BLaER1 (cell line): Measurements from ENCODE around the gene SHROOM2.

Experiments used
- H3K27ac ChIP-seq: shearing (Covaris generic); formaldehyde crosslinking; 2 replicates; pipeline ENCODE4 v1.8.1; 2022
- H3K27me3 ChIP-seq: shearing (Covaris generic); formaldehyde crosslinking; 2 replicates; pipeline ENCODE4 v1.8.1; 2022
- H3K36me3 ChIP-seq: shearing (Covaris generic); formaldehyde crosslinking; 2 replicates; pipeline ENCODE4 v1.8.1; 2022
- H3K4me1 ChIP-seq: shearing (Covaris generic); formaldehyde crosslinking; 2 replicates; pipeline ENCODE4 v1.8.1; 2022
- H3K4me2 ChIP-seq: shearing (Covaris generic); formaldehyde crosslinking; 2 replicates; pipeline ENCODE4 v1.8.1; 2022
- H3K4me3 ChIP-seq: shearing (Covaris generic); formaldehyde crosslinking; 2 replicates; pipeline ENCODE4 v1.8.1; 2022
- H3K9ac ChIP-seq: shearing (Covaris generic); formaldehyde crosslinking; 2 replicates; pipeline ENCODE4 v1.8.1; 2022
- H3K9me3 ChIP-seq: shearing (Covaris generic); formaldehyde crosslinking; 2 replicates; pipeline ENCODE4 v1.8.1; 2022
- H4K20me1 ChIP-seq: shearing (Covaris generic); formaldehyde crosslinking; 2 replicates; pipeline ENCODE4 v1.8.1; 2022
- Cebpa-rat ChIP-seq: shearing (Covaris generic); IDR thresholded peaks from 2 replicates; pipeline ENCODE4 v1.8.1; 2022

Gene SHROOM2

DNA sequence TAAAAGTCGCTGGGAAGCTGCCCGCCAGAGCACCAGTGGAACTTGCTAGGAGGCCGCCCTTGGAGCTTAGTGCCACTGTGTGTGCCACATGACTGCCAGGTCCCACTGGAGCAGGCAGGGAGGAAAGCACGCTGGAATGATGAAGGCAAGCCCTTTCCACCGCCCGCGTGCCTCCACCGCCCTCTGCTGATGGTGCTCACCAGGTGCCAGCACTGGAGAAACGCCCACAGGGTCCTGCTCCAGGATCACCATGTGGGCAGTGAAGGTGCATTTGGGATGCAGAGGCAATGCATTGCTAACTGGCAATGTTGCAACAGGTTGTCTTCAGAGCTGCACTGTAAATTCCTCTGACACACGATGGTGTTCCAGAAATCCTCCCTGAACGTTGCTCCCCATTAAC is 76.3 kb downstream of the SHROOM2 start:
- Histone ChIP-seq H3K36me3 (no peaks in the 10 kb centered on the region), H3K9me3 (no peaks in the 10 kb centered on the region), H3K27ac (no peak overlapping the region), H4K20me1 (no peaks in the 10 kb centered on the region), H3K4me1 (0 out of 2 replicates have a peak, but pooled peaks cover 5% of the 10 kb centered on the region), H3K4me3 (no peak overlapping the region), H3K4me2 (no peak overlapping the region), H3K9ac (no peak overlapping the region), H3K27me3 (no peaks in the 10 kb centered on the region)
- no peak for TF ChIP-seq Cebpa-rat

DNA sequence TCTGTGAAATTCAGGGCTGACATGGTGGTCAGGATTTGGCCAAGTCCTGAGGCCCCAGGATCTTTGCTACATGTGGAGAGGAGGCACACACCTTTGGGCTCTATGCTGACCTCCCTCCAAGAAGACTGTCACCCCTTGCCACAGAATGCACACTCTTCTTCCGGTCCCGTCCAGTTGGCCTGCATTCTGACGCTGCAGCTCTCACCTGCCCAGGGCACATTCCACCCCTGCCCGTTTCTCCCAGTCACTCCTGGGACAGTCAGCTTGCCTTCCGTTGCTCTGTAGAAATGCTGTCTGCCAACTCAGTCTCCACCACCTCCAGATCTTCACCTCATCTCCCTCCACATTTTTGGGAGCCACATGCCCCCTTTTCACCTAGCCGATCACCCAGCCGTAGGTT is 76.7 kb downstream of the SHROOM2 start:
- Histone ChIP-seq H3K9ac (no peak overlapping the region), H3K4me2 (no peak overlapping the region), H3K4me1 (0 out of 2 replicates have a peak, but pooled peaks cover 5% of the 10 kb centered on the region), H3K36me3 (no peaks in the 10 kb centered on the region), H4K20me1 (no peaks in the 10 kb centered on the region), H3K9me3 (no peaks in the 10 kb centered on the region), H3K27me3 (no peaks in the 10 kb centered on the region), H3K27ac (no peak overlapping the region), H3K4me3 (no peak overlapping the region)
- TF ChIP-seq Cebpa-rat = no peak

DNA sequence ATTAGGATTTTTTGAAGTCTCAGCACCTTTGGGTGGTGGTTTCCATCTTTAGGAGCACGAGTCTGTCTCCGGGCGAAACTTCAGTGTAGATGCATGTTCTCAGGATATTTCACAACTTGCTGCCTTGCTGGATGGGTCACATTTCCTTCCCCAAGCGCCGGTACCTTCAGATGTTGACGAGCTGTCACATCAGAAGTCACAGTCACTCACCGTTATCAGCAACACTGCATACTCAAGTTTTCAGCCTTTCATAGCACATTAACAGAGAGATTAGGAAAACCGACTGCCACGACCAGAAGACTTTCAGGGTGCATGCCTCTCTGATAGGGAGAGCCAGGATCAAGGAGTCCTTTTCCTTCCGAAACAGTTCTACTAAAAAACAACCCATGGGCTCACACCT is 77.8 kb downstream of the SHROOM2 start:
- TF ChIP-seq Cebpa-rat = no peak
- Histone ChIP-seq H3K9me3 (no peaks in the 10 kb centered on the region), H3K4me1 (0 out of 2 replicates have a peak, but pooled peaks cover 5% of the 10 kb centered on the region), H3K27me3 (no peaks in the 10 kb centered on the region), H3K4me3 (no peak overlapping the region), H3K27ac (no peak overlapping the region), H3K36me3 (no peaks in the 10 kb centered on the region), H3K9ac (no peak overlapping the region), H3K4me2 (no peak overlapping the region), H4K20me1 (no peaks in the 10 kb centered on the region)

DNA sequence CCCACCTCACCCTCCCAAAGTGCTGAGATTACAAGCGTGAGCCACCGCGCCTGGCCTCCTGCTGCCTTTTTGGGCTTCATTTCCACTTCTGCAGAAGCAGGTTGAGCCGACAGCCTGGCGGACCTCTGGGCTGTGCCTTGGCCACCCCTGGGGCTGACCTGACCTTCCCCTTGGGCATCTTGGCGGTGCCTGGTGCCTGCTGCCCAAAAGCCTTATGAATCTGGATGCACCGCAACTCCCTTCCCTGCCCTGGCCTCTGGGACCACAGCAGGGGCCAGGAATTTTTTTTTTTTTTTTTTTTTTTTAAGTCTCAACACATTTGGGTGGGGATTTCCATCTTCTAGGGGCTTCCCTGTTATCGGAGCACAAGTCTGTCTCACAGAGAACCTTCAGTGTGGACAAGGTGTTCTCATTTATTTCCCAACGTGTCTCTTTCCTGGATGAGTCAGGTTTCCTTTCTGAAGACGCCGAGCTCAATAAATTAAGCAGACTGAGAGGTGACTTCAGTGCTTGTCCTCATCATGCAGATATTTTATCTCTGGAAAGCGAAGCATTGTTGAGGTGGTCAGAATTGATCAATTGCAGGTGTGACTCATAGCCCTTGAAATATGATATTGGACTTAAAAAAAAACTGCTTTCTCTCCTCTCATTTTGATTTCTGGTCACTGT is 79.7 kb downstream of the SHROOM2 start:
- no peak overlapping the region for H3K4me2 ChIP-seq
- H3K4me1 ChIP-seq = 0 out of 2 replicates have a peak, but pooled peaks cover 5% of the 10 kb centered on the region
- H3K36me3 ChIP-seq = no peaks in the 10 kb centered on the region
- no peak for TF ChIP-seq Cebpa-rat
- H3K9ac ChIP-seq = no peak overlapping the region
- no peak overlapping the region for H3K4me3 ChIP-seq
- H3K9me3 ChIP-seq = no peaks in the 10 kb centered on the region
- no peaks in the 10 kb centered on the region for H3K27me3 ChIP-seq
- H3K27ac ChIP-seq = no peak overlapping the region
- no peaks in the 10 kb centered on the region for H4K20me1 ChIP-seq

DNA sequence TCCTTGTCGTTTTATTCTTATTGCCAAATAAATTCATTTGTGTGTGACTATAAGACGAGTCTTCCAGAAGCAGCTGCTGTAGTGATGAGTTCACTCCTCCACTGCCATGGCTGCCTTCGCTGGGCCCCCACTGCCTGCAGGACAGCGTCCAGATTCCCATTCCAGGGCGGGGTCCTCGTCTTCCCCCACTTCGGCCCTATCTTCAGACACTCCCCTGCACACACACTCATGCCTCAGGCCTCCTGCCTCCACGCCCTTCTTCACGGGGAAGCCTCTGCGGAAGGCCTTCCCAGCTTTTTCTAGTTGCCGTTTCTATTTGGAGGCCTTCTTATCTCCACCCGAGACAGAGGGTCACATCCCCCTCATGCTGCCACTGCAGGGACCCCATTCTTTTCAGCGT is 80.4 kb downstream of the SHROOM2 start:
- H3K36me3 ChIP-seq = no peaks in the 10 kb centered on the region
- no peaks in the 10 kb centered on the region for H4K20me1 ChIP-seq
- H3K4me3 ChIP-seq = no peak overlapping the region
- 0 out of 2 replicates have a peak, but pooled peaks cover 5% of the 10 kb centered on the region for H3K4me1 ChIP-seq
- no peak overlapping the region for H3K27ac ChIP-seq
- TF ChIP-seq Cebpa-rat = no peak
- no peak overlapping the region for H3K9ac ChIP-seq
- no peaks in the 10 kb centered on the region for H3K27me3 ChIP-seq
- no peak overlapping the region for H3K4me2 ChIP-seq
- no peaks in the 10 kb centered on the region for H3K9me3 ChIP-seq

DNA sequence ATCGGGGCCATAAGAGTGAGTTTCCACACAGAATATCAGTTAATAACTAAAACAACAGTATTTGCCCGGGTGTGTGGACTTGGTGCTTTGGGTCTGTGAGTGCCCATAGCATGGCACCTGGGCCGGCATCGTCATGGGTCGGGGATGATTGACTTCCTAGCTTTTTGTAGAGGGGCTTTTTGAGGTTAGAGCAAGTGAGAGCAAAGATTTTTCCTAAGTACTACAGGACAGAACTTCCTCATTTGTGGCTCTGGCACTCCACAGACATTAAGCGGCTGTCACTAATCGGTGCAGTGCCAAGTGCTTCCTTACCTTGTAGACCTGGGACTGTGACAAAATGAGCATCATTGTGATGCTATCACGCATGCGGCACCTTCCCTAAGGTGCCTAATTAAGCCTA is 81.0 kb downstream of the SHROOM2 start:
- Histone ChIP-seq H3K36me3 (no peaks in the 10 kb centered on the region), H4K20me1 (no peaks in the 10 kb centered on the region), H3K4me3 (no peak overlapping the region), H3K4me2 (no peak overlapping the region), H3K9me3 (no peaks in the 10 kb centered on the region), H3K4me1 (0 out of 2 replicates have a peak, but pooled peaks cover 5% of the 10 kb centered on the region), H3K27ac (no peak overlapping the region), H3K9ac (no peak overlapping the region), H3K27me3 (no peaks in the 10 kb centered on the region)
- TF ChIP-seq Cebpa-rat = no peak

DNA sequence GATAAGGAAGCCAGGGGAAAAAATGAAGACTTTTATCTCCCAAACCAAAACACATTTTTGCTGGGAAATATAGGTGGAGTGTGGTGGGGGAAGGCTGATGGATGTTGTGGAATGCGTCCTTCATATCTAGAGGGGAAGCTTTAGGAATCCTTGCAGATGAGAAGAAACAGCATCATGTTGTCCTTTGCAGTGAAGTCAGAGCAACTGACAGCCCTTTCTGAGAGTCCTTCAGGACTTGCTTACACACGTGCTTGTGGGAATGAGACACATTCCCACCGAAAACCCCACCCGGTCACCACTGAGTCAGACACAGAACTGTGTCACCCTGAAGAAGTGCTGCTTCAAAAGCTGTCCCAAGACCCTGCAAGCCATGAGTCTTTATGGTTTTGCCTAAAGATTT is 81.5 kb downstream of the SHROOM2 start:
- H3K27me3 ChIP-seq = no peaks in the 10 kb centered on the region
- H3K27ac ChIP-seq = no peak overlapping the region
- no peaks in the 10 kb centered on the region for H4K20me1 ChIP-seq
- H3K36me3 ChIP-seq = no peaks in the 10 kb centered on the region
- no peak overlapping the region for H3K9ac ChIP-seq
- no peak for TF ChIP-seq Cebpa-rat
- H3K4me1 ChIP-seq = 0 out of 2 replicates have a peak, but pooled peaks cover 5% of the 10 kb centered on the region
- no peaks in the 10 kb centered on the region for H3K9me3 ChIP-seq
- no peak overlapping the region for H3K4me3 ChIP-seq
- H3K4me2 ChIP-seq = no peak overlapping the region

DNA sequence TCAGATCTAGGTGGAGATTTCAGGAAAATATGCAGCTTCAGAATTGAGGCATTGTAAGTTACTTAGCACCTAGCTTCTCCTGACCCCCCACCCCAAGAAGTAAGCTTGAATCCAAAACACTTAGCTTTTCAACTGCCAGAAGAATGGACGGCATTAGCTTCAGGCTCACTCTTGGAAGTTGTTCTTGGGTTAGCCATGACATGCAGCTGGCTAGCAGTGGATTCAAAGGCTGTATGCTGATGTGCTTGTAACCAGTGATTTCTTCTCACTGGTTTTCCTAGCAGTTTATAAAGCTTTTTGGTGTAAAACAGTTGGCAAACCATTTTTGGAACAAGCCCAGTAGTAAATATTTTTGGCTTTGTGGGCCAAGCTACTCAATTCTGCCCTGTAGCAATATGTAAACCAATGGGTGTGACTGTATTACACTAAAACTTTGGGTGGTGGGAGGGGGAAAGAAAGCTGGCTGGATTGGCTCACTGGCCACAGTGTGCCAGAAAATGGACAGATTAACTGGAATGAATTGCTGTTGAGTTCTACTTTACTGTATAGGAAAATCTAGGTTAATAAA is 85.6 kb downstream of the SHROOM2 start:
- Histone ChIP-seq H3K36me3 (no peaks in the 10 kb centered on the region), H3K9ac (no peak overlapping the region), H3K9me3 (no peaks in the 10 kb centered on the region), H3K4me3 (no peak overlapping the region), H3K4me1 (peaks cover 16% of the 10 kb centered on the region; the same call in 1 of the 2 replicates), H3K27me3 (no peaks in the 10 kb centered on the region), H3K4me2 (no peak overlapping the region), H4K20me1 (no peaks in the 10 kb centered on the region), H3K27ac (no peak overlapping the region)
- TF ChIP-seq Cebpa-rat = no peak

DNA sequence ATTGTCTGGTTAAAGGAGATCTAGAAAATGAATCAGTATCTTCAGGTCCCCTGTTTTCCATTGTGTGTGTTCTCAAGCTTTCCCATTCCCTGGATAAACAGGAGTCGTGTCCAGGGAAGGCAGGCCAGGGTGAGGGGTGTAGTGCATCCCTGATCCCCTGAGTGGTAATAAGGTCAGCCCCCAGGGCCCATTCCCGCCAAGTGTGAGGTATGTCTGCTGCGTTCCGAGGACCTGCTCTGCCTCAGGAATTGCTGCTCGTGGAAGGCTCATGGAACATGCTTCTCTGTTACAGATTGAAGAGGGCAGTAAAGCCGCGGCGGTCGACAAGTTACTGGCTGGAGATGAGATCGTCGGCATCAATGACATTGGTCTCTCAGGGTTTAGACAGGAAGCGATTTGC is 87.1 kb downstream of the SHROOM2 start:
- no peak for TF ChIP-seq Cebpa-rat
- H3K4me3 ChIP-seq = no peak overlapping the region
- no peaks in the 10 kb centered on the region for H3K36me3 ChIP-seq
- H3K27me3 ChIP-seq = no peaks in the 10 kb centered on the region
- H4K20me1 ChIP-seq = no peaks in the 10 kb centered on the region
- H3K27ac ChIP-seq = no peak overlapping the region
- peaks cover 17% of the 10 kb centered on the region; the same call in 1 of the 2 replicates for H3K4me1 ChIP-seq
- H3K9me3 ChIP-seq = no peaks in the 10 kb centered on the region
- no peak overlapping the region for H3K9ac ChIP-seq
- peak overlapping the region; percentile 39 for H3K4me2 ChIP-seq

DNA sequence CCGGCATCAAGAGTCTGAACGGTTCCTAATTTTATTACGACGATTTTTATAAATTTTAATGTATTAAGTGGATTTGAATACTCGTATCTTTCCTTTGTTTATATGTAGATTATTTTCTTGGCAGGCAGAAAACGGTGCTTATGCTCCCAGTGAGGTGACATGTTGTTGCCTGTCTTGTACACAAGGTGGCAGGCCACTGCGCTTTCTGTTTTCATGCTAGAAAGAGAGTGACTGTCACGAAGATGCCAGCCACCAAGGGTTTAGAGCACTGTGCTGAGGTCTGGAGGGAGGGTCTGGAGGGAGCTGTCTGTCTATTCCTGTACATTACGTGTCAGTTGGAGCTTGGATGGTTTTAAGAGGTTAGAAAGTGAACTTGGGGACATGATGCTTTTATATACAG is 87.7 kb downstream of the SHROOM2 start:
- Histone ChIP-seq H3K27ac (no peak overlapping the region), H4K20me1 (no peaks in the 10 kb centered on the region), H3K4me3 (no peak overlapping the region), H3K9me3 (no peaks in the 10 kb centered on the region), H3K27me3 (no peaks in the 10 kb centered on the region), H3K4me2 (peak overlapping the region; percentile 39), H3K36me3 (no peaks in the 10 kb centered on the region), H3K9ac (no peak overlapping the region), H3K4me1 (peaks cover 18% of the 10 kb centered on the region; the same call in 1 of the 2 replicates)
- TF ChIP-seq Cebpa-rat = no peak
